K562 (cell line): ENCODE measurements around the gene DDOST. TPM values are rescaled to one million over a fixed set of nuclear protein-coding genes. Genes with fewer than 3 reads are reported as not detected.

Source experiments
- CBX3 ChIP-seq, 2 experiments: IDR thresholded peaks; 1 replicate in 1 of 2; 2 replicates in 1 of 2; pipeline ENCODE4 v1.6.1; 2012; ENCODE audit warnings: inconsistent platforms in 2 of 2, low read length in 2 of 2, borderline replicate concordance in 1 of 2, control low read depth in 1 of 2
- EZH2 ChIP-seq: IDR thresholded peaks from 2 replicates; pipeline ENCODE4 v1.6.1; 2012; ENCODE audit warnings: low read depth, mild to moderate bottlenecking, inconsistent platforms, low read length, borderline replicate concordance
- MAFF ChIP-seq: IDR thresholded peaks from 2 replicates; pipeline ENCODE4 v1.6.1; 2012; ENCODE audit warnings: low read length, improper control_type of control experiment
- NEUROD1 ChIP-seq: fragments of 150-350 bp; IDR thresholded peaks from 2 replicates; pipeline ENCODE4 v1.6.1; 2014; ENCODE audit warnings: borderline replicate concordance, low read length, low read depth; ENCODE audit not compliant: partially characterized antibody
- RREB1 ChIP-seq: fragments of 250-450 bp; sonication (Bioruptor Pico); IDR thresholded peaks from 2 replicates; pipeline ENCODE4 v1.4.0; 2020
- SMARCE1 ChIP-seq: fragments of 450-650 bp; IDR thresholded peaks from 2 replicates; pipeline ENCODE4 v1.7.1; 2016; ENCODE audit warnings: mild to moderate bottlenecking
- TFE3 ChIP-seq: fragments of 450-650 bp; formaldehyde crosslinking; IDR thresholded peaks from 2 replicates; pipeline ENCODE4 v1.4.0; 2020; ENCODE audit warnings: mild to moderate bottlenecking, mixed read lengths
- ZBTB43 ChIP-seq: sonication (generic); formaldehyde crosslinking; IDR thresholded peaks from 2 replicates; pipeline ENCODE4 v1.8.0; 2023; ENCODE audit warnings: mild to moderate bottlenecking, missing genetic modification reagents
- ZNF444 ChIP-seq: fragments of 250-450 bp; sonication (Bioruptor Pico); IDR thresholded peaks from 2 replicates; pipeline ENCODE4 v1.4.0; 2020; ENCODE audit warnings: mild to moderate bottlenecking, moderate library complexity
- ZNF830 ChIP-seq: fragments of 250-450 bp; sonication (Bioruptor Pico); IDR thresholded peaks from 2 replicates; pipeline ENCODE4 v1.5.0; 2021; ENCODE audit warnings: mild to moderate bottlenecking
- polyA plus RNA-seq, 8 experiments: library from polyadenylated mRNA; depleted of rRNA in 4 of 8; stranded (reverse) in 5 of 8; unstranded in 3 of 8; fragments of >200 nt; fragmentation: Nextera tagmentation in 2 of 8; fragmentation: Illumina TruSeq in 1 of 8; extraction: Ambion mirVana in 2 of 8; extraction: Trizol in 1 of 8; gene quantifications; 2 replicates each; pipeline versions ENCODE4 v1.2.1 to v1.2.3, GENCODE V29; 2011 to 2014; ENCODE audit warnings: inconsistent platforms in 1 of 8, missing spikeins in 1 of 8
- total RNA-seq, 7 experiments: library from RNA; depleted of rRNA in 6 of 7; stranded (reverse); fragments of >200 nt in 6 of 7; fragmentation: Illumina TruSeq in 2 of 7; extraction: Trizol in 2 of 7; gene quantifications; 2 replicates each; pipeline versions ENCODE4 v1.2.1 to v1.2.3, GENCODE V29; 2011 to 2021; ENCODE audit warnings: low replicate concordance in 1 of 7

DDOST gene
- total and polyA plus RNA-seq, 9 of the 15 experiments (the other 6 are each of a cell fraction or from before 2014, with no cell fraction given): 173 to 306 (median 222) TPM

- TF ChIP-seq TFE3 (no peak), MAFF (no peak), CBX3 (IDR thresholded peaks at IDR 0.05; ENCODE audit: borderline replicate concordance in 1 of 2, low read length in 2 of 2) (no peak), ZNF444 (CRISPR knock-in tag) (no peak), EZH2 (no peak), ZNF830 (no peak), RREB1 (CRISPR knock-in tag) (no peak), SMARCE1 (no peak), ZBTB43 (CRISPR knock-in tag) (no peak), NEUROD1 (no peak)
These were observed 38.4 kb upstream of the DDOST start (continued) for GRCh38 chr1:20699558-20699957.
